Gastrocnemius medialis (tissue), 4 donors: ENCODE results near the gene DCTN3. TPM values are rescaled to one million over a fixed set of nuclear protein-coding genes. Genes with fewer than 3 reads are reported as not detected.

Experiments
- ATAC-seq, 2 donors: fragments of 150-250 bp; one replicate each; pipeline ENCODE4 v1.9.1; 2016
- DNase-seq, 2 donors: peaks; one replicate each; pipeline ENCODE4 v3.0.0-alpha.2; 2019
- H3K27ac ChIP-seq, 4 donors: fragments of 200-600 bp; sonication (generic); 1 replicate in 1 of 4; 2 replicates in 3 of 4; pipeline ENCODE4 v1.5.1; 2016 to 2018; ENCODE audit warnings: mild to moderate bottlenecking in 2 of 4, moderate library complexity in 1 of 4
- H3K27me3 ChIP-seq, 3 donors: fragments of 200-600 bp; sonication (generic) in 2 of 3; 1 replicate in 1 of 3; 2 replicates in 2 of 3; pipeline versions ENCODE4 v1.5.1 to v1.6.0; 2016 to 2019; ENCODE audit warnings: mild to moderate bottlenecking in 1 of 3, moderate library complexity in 1 of 3
- H3K36me3 ChIP-seq, 2 donors: fragments of 200-600 bp; sonication (generic) in 1 of 2; one replicate each; pipeline ENCODE4 v1.5.1; 2017 to 2018
- H3K4me1 ChIP-seq, 2 donors: fragments of 200-600 bp; sonication (generic) in 1 of 2; one replicate each; pipeline ENCODE4 v1.5.1; 2016 to 2017; ENCODE audit warnings: mild to moderate bottlenecking in 2 of 2
- H3K4me3 ChIP-seq, 4 donors: fragments of 200-600 bp; sonication (generic) in 3 of 4; 1 replicate in 1 of 4; 2 replicates in 3 of 4; pipeline ENCODE4 v1.5.1; 2016 to 2019; ENCODE audit warnings: mild to moderate bottlenecking in 2 of 4
- H3K9me3 ChIP-seq, 3 donors: fragments of 200-600 bp; sonication (generic) in 2 of 3; 1 replicate in 1 of 3; 2 replicates in 2 of 3; pipeline ENCODE4 v1.5.1; 2016 to 2019
- POLR2A ChIP-seq, 2 donors: fragments of 450-650 bp; IDR thresholded peaks; one replicate each; pipeline ENCODE4 v1.6.1; 2017; ENCODE audit warnings: antibody characterized with exemption in 2 of 2, mild to moderate bottlenecking in 2 of 2, moderate library complexity in 2 of 2
- in situ Hi-C, 4 donors: fragments of 200-750 bp; cut with MboI; loops; one replicate each; pipeline versions ENCODE4 v1.15.0 to v1.8.0; 2017; ENCODE audit warnings: low sequenced_read_pairs in 4 of 4
- intact Hi-C: fragments of 100-400 bp; cut with DNase I; formaldehyde crosslinking; loops from one replicate; pipeline ENCODE4 v1.15.1; 2023; ENCODE audit warnings: low total_unique reads
- total RNA-seq, 4 donors: library from RNA; depleted of rRNA; stranded (reverse); fragments of >200 nt; gene quantifications; one replicate each; pipeline versions ENCODE4 v1.1.0 to v1.2.3, GENCODE V29; 2016
- TF ChIP-seq, protein P1 (sequence below), 5 experiments: fragments of 450-650 bp in 3 of 5; fragments of 200-600 bp in 2 of 5; sonication (generic) in 2 of 5; IDR thresholded peaks in 4 of 5; conservative IDR thresholded peaks in 1 of 5; 1 replicate in 4 of 5; 2 replicates in 1 of 5; pipeline ENCODE4 v1.5.1; 2016 to 2019; ENCODE audit warnings: antibody characterized with exemption in 5 of 5, mild to moderate bottlenecking in 3 of 5, moderate library complexity in 3 of 5

DCTN3 gene
- total RNA-seq, 4 donors from 2014 or later, result 62.8 to 174 (median 105) TPM

GRCh38 chr9:34568133-34568532, 52.2 kb downstream of the DCTN3 start:
- no peak for DNase-seq
- TF ChIP-seq, protein P1, sequence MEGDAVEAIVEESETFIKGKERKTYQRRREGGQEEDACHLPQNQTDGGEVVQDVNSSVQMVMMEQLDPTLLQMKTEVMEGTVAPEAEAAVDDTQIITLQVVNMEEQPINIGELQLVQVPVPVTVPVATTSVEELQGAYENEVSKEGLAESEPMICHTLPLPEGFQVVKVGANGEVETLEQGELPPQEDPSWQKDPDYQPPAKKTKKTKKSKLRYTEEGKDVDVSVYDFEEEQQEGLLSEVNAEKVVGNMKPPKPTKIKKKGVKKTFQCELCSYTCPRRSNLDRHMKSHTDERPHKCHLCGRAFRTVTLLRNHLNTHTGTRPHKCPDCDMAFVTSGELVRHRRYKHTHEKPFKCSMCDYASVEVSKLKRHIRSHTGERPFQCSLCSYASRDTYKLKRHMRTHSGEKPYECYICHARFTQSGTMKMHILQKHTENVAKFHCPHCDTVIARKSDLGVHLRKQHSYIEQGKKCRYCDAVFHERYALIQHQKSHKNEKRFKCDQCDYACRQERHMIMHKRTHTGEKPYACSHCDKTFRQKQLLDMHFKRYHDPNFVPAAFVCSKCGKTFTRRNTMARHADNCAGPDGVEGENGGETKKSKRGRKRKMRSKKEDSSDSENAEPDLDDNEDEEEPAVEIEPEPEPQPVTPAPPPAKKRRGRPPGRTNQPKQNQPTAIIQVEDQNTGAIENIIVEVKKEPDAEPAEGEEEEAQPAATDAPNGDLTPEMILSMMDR (IDR thresholded peaks at IDR 0.05 in 4 of 5, conservative IDR thresholded peaks at IDR 0.05 in 1 of 5), result no peak
- no peak for TF ChIP-seq POLR2A (IDR thresholded peaks at IDR 0.05)

GRCh38 chr9:34566972-34567371, 53.3 kb downstream of the DCTN3 start:
- Histone ChIP-seq H3K36me3 (peaks cover 0 to 8% of the 10 kb centered on the region in 2 donors), H3K4me3 (no peak overlapping the region), H3K27ac (no peak overlapping the region), H3K9me3 (no peaks in the 10 kb centered on the region), H3K27me3 (no peaks in the 10 kb centered on the region), H3K4me1 (peaks cover 21 to 40% of the 10 kb centered on the region in 2 donors)
- intact Hi-C loops (no loop called here), in situ Hi-C loops (no loop called here)
- TF ChIP-seq POLR2A (IDR thresholded peaks at IDR 0.05), result no peak
- TF ChIP-seq, protein P1 (IDR thresholded peaks at IDR 0.05 in 4 of 5, conservative IDR thresholded peaks at IDR 0.05 in 1 of 5), result no peak
- no peak for ATAC-seq
- no peak for DNase-seq

More at GRCh38 chr9:34568133-34568532, 52.2 kb downstream of the DCTN3 start:
- peaks cover 27 to 39% of the 10 kb centered on the region in 2 donors for H3K4me1 ChIP-seq
- H3K4me3 ChIP-seq, result no peak overlapping the region
- ATAC-seq, result no peak
- in situ Hi-C loops, result no loop called here
- peaks cover 0 to 8% of the 10 kb centered on the region in 2 donors for H3K36me3 ChIP-seq
- intact Hi-C loops, result no loop called here
- no peak overlapping the region for H3K27ac ChIP-seq
- H3K27me3 ChIP-seq, result no peaks in the 10 kb centered on the region
- H3K9me3 ChIP-seq, result no peaks in the 10 kb centered on the region

GRCh38 chr9:34566322-34566721, 54.0 kb downstream of the DCTN3 start:
- no peak for TF ChIP-seq POLR2A (IDR thresholded peaks at IDR 0.05)
- TF ChIP-seq, protein P1 (IDR thresholded peaks at IDR 0.05 in 4 of 5, conservative IDR thresholded peaks at IDR 0.05 in 1 of 5), result no peak
- intact Hi-C loops (no loop called here), in situ Hi-C loops (no loop called here)
- ATAC-seq, result no peak
- Histone ChIP-seq H3K27me3 (no peaks in the 10 kb centered on the region), H3K9me3 (no peaks in the 10 kb centered on the region), H3K4me1 (peaks cover 15 to 40% of the 10 kb centered on the region in 2 donors), H3K27ac (peak overlapping the region in 1 of 4 donors; percentile 18), H3K4me3 (no peak overlapping the region), H3K36me3 (peaks cover 0 to 8% of the 10 kb centered on the region in 2 donors)
- DNase-seq, result no peak

- intact Hi-C loops (no loop called here), in situ Hi-C loops (no loop called here)
- no peak for DNase-seq
- no peak for ATAC-seq
- TF ChIP-seq POLR2A (IDR thresholded peaks at IDR 0.05), result no peak
- TF ChIP-seq, protein P1 (IDR thresholded peaks at IDR 0.05 in 4 of 5, conservative IDR thresholded peaks at IDR 0.05 in 1 of 5), result no peak
- no peak overlapping the region for H3K4me3 ChIP-seq
- peak overlapping the region in 1 of 4 donors; percentile 18 for H3K27ac ChIP-seq
- no peaks in the 10 kb centered on the region for H3K9me3 ChIP-seq
- H3K36me3 ChIP-seq, result peaks cover 0 to 8% of the 10 kb centered on the region in 2 donors
- no peaks in the 10 kb centered on the region for H3K27me3 ChIP-seq
- peaks cover 13 to 40% of the 10 kb centered on the region in 2 donors for H3K4me1 ChIP-seq
Observed at GRCh38 chr9:34565856-34566255, 54.4 kb downstream of the DCTN3 start.

DNA sequence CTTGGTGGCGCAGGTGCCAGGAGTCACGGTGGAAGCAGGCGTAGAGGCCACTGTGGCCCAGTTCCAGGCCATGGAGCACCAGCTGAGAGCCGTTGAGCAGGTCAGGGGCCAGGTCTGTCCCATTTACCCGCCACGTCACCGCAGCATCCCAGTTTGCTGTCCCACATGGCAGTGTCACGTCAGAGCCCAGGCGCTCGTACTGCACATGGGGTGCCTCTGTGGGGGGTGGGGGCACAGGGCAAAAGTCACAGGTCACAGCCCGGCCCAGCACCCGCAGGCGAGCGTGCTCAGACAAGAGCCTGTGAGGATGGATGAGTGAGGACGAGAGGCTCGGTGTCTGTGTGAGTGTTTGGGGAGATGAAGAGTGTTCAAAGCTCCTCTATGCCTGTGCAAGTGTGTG, 55.7 kb downstream of the DCTN3 start:
- TF ChIP-seq, protein P1 (IDR thresholded peaks at IDR 0.05 in 4 of 5, conservative IDR thresholded peaks at IDR 0.05 in 1 of 5), result no peak
- no peak for TF ChIP-seq POLR2A (IDR thresholded peaks at IDR 0.05)
- intact Hi-C loops, result no loop called here
- Histone ChIP-seq H3K9me3 (no peaks in the 10 kb centered on the region), H3K4me3 (no peak overlapping the region), H3K27me3 (no peaks in the 10 kb centered on the region), H3K36me3 (peaks cover 0 to 8% of the 10 kb centered on the region in 2 donors), H3K4me1 (peaks cover 23 to 42% of the 10 kb centered on the region in 2 donors), H3K27ac (peak overlapping the region in 1 of 4 donors; percentile 93)
- in situ Hi-C loops, result no loop called here
- ATAC-seq (no peak), DNase-seq (no peak)
